Activated T-helper 1 cell treated with anti-CD3 and anti-CD28 coated beads, Interleukin-2, amount 50 U/mL, for 16 hours (primary cell): ENCODE results near the gene DLL4.

Experiments
- DNase-seq, 2 donors: peaks; one replicate each; pipeline ENCODE4 v3.0.0-alpha.2; 2020; ENCODE audit warnings: low read depth in 1 of 2, low spot score in 1 of 2

The DLL4 gene

GRCh38 chr15:40985541-40986330 is 56.6 kb downstream of the DLL4 start:
- DNase-seq, result no peak

GRCh38 chr15:40986820-40987219 is 57.7 kb downstream of the DLL4 start:
- no peak for DNase-seq

GRCh38 chr15:40988156-40988555 is 59.0 kb downstream of the DLL4 start:
- DNase-seq, result no peak
